Germinal center (tissue), 1 donor: ENCODE data around the gene PCDHGA9.
"Not testable (repeated sequence)": the region's sequence is repeated elsewhere in the genome, so short reads cannot be mapped to it uniquely, and the experiment has no call there.

Experiments used
- DNase-seq: peaks from one replicate; pipeline ENCODE4 v3.0.0; 2012; ENCODE audit warnings: mixed read lengths, low spot score

PCDHGA9 gene

GRCh38 chr5:141384471-141385267 is 17.9 kb upstream of the PCDHGA9 start:
- DNase-seq, result no peak

GRCh38 chr5:141387557-141388311 is 14.8 kb upstream of the PCDHGA9 start, which contains the start of gene PCDHGB4:
PCDHGB4 (plus strand) TSS chr5:141387698; CDS start chr5:141387885, 187 bp downstream.
- not testable (repeated sequence) for DNase-seq

GRCh38 chr5:141388661-141389060 is 13.9 kb upstream of the PCDHGA9 start:
- DNase-seq, result no peak

- no peak for DNase-seq
Observed at GRCh38 chr5:141389153-141390042, 13.2 kb upstream of the PCDHGA9 start.

- peak; percentile 35 for DNase-seq
Observed at GRCh38 chr5:141392429-141393198, 10.0 kb upstream of the PCDHGA9 start, which contains the start of gene PCDHGA8. PCDHGA8 (plus strand) TSS chr5:141392633; CDS start chr5:141392814, 181 bp downstream.

GRCh38 chr5:141393267-141393666 is 9.3 kb upstream of the PCDHGA9 start:
- DNase-seq, result no peak

- DNase-seq, result not testable (repeated sequence)
Observed at GRCh38 chr5:141394401-141395187, 8.0 kb upstream of the PCDHGA9 start.

GRCh38 chr5:141397756-141398551 is 4.6 kb upstream of the PCDHGA9 start, which contains the start of gene PCDHGB5:
PCDHGB5 (plus strand) TSS chr5:141397947; CDS start chr5:141398128, 181 bp downstream.
- peak; percentile 50 for DNase-seq

GRCh38 chr5:141398608-141399007 is 4.0 kb upstream of the PCDHGA9 start:
- DNase-seq, result no peak

GRCh38 chr5:141399555-141400258 is 2.9 kb upstream of the PCDHGA9 start:
- no peak for DNase-seq

- DNase-seq, result no peak
Observed at GRCh38 chr5:141403387-141403786, 809 bp downstream of the PCDHGA9 start.

- DNase-seq, result peak; percentile 53
Observed at GRCh38 chr5:141407790-141408505, 5.4 kb downstream of the PCDHGA9 start, which contains the start of gene PCDHGB6. PCDHGB6 (plus strand) TSS chr5:141408021; CDS start chr5:141408203, 182 bp downstream.

GRCh38 chr5:141409598-141410306 is 7.2 kb downstream of the PCDHGA9 start:
- no peak for DNase-seq

GRCh38 chr5:141411575-141411974 is 9.0 kb downstream of the PCDHGA9 start:
- DNase-seq, result no peak

- peak; percentile 71 for DNase-seq
Observed at GRCh38 chr5:141412854-141413539, 10.4 kb downstream of the PCDHGA9 start, which contains the start of gene PCDHGA10. PCDHGA10 (plus strand) TSS chr5:141412987; CDS start chr5:141413176, 189 bp downstream.

- no peak for DNase-seq
Observed at GRCh38 chr5:141413540-141414069, 11.0 kb downstream of the PCDHGA9 start.
